GM19043 (cell line): ENCODE measurements around the gene FAM217B.
A peak's percentile ranks its signal among the peaks of the same experiment; 100 is the strongest.

Experiments
- ATAC-seq: cut with Tn5 transposase; IDR thresholded peaks from one replicate; pipeline ENCODE4 v1.9.1; 2021; ENCODE audit warnings: low read depth; ENCODE audit not compliant: unreplicated experiment

FAM217B gene, protein sequence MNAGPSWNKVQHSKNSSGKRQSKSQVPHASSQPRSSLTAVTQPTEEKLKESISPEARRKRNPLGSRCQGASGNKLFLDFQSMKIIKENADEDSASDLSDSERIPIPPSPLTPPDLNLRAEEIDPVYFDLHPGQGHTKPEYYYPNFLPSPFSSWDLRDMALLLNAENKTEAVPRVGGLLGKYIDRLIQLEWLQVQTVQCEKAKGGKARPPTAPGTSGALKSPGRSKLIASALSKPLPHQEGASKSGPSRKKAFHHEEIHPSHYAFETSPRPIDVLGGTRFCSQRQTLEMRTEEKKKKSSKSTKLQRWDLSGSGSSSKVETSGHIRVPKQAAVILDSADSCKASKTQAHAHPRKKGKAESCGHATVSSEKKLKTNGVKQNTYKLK

GRCh38 chr20:59940129-59940955 lies at the start of gene FAM217B, which contains the start of gene PPP1R3D:
TSS of gene FAM217B (plus strand) at chr20:59940389. CDS start at chr20:59943944, 3,555 bp downstream.
TSS of gene PPP1R3D (minus strand) at chr20:59940305. CDS start at chr20:59939931, 374 bp downstream.
- ATAC-seq, result peak; percentile 87

DNA sequence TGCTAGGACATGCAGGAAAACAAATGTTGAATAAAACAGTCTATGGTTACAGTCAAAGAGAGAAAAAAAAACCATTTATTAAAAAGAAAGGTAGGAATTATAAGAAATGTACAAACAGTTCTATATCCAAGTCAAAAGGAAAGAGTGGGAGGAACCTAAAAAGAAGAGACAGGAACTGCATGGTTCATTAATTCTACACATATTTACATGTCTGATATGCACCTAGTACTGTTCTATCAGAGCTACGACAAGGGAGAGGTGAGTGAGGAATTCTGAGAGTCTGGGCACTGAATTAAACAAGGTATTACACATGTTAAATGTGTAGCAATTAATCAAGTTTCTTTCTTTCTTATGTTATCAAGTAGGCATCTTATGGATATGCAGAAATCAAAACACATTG lies 48.6 kb upstream of the FAM217B start:
- no peak for ATAC-seq

- ATAC-seq, result no peak
Measured at GRCh38 chr20:59895908-59896307, 44.3 kb upstream of the FAM217B start.

DNA sequence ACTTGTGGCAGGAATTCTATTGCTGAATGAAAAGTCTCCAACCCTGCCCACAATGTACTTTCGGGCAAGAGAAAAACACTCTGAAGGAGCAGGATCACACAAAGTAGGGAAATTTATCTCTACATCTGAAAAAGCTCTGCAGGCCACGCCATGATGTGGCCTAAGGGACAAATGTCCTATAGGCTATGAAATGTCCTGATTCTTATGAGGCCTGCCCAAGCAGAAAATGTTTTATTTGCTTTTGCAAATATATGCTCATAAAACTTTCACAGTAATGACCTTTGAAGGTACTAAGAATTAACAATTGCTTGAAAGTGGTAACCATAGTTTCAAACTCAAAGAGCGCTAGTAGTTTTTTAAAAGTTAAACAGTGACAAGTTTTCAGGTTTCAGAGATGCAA lies 37.7 kb upstream of the FAM217B start:
- ATAC-seq, result no peak

DNA sequence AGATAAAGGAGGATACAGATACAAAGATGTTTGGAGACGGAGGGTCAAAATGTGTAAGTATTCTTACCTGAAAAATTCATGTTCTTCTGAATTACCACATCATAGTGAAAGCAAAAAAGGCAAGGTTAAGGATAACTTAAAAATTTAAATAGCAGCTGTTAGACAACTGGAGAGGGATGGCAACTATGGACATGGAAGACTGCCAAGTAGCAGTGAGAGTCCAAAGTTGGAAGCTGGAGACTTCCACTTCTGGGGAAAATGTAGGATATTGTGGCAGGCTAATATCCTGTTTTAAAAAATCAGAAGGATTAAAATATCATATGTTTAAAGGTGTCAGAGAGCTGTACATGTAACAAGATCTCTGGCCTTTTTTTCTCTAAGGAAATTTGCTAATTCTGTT lies 36.6 kb upstream of the FAM217B start:
- no peak for ATAC-seq

GRCh38 chr20:59908855-59909254 lies 31.3 kb upstream of the FAM217B start:
- no peak for ATAC-seq

DNA sequence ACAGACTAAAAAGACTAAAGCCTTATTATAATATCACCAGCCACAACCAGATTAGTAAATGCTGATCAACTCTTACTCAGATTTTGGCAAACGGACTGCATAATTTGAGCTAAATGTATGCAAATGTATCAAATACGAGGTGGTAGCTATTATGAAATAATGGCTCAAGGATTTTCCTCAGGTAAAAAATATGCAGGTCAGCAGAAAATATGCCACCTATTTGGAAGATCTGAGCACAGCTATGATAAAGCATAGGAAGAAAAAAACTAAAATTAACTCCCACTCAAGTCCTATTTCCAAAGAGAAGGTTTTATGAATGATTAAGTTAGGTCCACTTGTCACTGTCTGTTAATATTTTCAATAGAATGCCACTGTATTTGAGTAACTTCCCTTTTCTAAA lies 29.1 kb upstream of the FAM217B start:
- ATAC-seq, result no peak

GRCh38 chr20:59912609-59913008 lies 27.6 kb upstream of the FAM217B start:
- ATAC-seq, result no peak

- no peak for ATAC-seq
Measured at GRCh38 chr20:59920944-59921343, 19.2 kb upstream of the FAM217B start.

- ATAC-seq, result no peak
Measured at GRCh38 chr20:59923514-59923913, 16.7 kb upstream of the FAM217B start.

- no peak for ATAC-seq
Measured at GRCh38 chr20:59925359-59925758, 14.8 kb upstream of the FAM217B start.

GRCh38 chr20:59925899-59926298 lies 14.3 kb upstream of the FAM217B start:
- no peak for ATAC-seq

- ATAC-seq, result no peak
Measured at GRCh38 chr20:59931511-59932312, 8.5 kb upstream of the FAM217B start.

DNA sequence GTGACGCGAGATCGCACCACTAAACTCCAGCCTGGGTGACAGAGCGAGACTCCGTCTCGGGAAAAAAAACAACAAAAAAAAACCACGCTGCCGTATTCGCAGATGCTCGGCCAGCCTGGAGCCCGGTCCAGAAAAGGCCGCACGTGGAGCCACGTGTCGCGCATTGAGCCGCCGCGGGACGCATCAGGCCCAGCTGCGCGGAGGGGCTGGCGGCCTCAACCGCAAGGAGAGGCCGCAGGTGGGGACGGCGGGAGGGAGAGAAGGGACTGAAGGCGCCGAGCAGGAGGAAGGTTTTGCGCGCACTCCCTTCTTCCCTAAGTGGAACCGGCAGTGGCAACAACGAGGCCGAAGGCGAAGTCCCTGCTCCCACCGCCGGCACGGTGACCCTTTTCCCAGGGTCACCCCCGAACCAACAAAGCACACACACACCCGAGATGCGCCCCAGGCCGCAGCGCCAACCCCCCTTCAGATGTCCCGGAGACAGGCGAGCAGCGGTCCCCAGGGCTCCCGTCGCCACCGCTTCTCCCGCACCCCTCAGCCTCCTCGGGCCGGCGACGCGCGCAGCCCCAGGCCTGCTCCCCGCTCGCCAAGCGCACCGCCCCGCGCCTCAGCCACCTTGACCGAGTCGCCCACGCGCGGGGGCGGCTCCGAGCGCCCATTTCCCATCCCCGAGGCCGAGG lies 7.4 kb upstream of the FAM217B start:
- no peak for ATAC-seq

DNA sequence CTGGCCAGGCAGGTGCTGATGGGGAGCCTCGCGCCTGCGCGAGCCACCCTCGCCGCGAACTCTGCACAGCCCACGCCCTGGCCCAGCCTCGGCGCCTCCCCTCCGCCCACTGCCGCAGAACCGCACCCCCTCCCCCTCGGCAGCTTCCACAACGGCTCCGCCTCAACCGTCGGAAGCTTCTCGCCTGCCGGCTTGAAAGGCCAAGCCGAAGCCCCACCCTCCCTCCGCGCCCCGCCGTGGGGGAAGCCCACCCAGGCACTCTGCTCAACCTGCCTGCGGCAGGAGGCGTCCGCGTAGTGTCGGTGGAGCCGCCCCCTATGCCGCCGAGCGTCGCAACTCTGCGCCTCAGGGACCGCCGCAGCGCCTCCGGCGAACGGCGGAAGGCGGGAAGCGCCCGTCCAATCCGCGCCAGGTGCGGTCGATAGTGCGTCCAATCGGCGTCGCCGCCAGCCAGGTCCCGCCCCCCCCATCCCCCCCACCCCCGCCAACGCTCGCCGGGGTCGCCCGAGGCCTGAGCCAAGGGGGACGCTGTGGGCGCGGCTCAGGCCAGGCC lies 6.8 kb upstream of the FAM217B start, which contains the start of gene SYCP2:
TSS of gene SYCP2 (minus strand) at position 342 of the 553 bp plus-strand sequence. CDS start 11,224 bp downstream, outside the sequence.
- ATAC-seq, result peak; percentile 15

GRCh38 chr20:59933849-59934585 lies 6.2 kb upstream of the FAM217B start:
- peak; percentile 82 for ATAC-seq

DNA sequence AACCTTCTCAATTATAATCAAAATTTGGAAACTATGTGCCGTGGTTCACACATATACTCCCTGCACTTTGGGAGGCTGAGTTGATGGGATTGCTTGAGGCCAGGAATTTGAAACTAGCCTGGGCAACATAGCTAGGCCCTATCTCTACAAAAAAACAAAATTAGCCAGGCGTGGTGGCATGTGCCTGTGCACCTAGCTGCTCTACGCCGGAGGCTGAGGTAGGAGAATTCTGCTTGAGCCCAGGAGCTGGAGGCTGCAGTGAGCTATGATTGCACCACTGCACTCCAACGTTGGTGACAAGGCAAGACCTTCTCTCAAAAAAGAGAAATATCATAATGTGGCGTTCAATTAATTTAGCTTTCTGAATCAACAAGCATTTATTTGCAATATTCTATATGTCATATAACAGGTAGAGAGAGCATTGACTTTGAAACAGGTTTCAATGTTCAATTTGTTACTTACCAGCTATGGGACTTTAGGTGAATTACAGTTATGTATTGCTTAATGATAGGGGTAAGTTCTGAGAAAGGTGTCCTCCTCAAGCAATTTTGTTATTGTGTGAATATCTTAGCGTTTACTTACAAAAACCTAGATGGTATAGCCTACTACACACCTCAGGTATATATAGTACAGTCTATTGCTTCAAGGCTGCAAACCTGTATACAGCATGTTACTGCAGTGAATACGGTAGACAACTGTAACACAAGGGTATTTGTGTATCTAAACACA lies 4.6 kb upstream of the FAM217B start:
- no peak for ATAC-seq

DNA sequence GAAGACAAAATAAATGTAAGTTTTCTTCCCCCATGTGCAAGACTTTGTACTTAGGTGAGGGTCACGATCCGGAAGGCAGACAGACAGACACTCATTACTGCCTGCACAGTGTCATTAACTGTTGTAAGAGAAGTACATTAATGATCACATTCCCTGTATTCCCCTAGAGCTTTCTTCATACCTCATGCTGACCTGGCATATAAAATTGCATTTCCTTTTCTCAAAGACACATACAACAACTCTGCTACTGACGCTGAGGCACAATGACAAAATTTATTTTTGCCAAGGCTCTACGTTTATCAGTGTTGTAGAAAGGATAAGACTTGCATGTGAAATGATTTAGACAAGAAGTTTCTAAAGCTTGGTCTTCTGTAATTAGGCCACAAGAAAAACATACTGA lies 3.8 kb upstream of the FAM217B start:
- no peak for ATAC-seq
